ENCODE measurements around the gene ACP1. TPM values are rescaled to one million over a fixed set of nuclear protein-coding genes. Genes with fewer than 3 reads are reported as not detected.
A peak's percentile ranks its signal among the peaks of the same experiment; 100 is the strongest.
"Not testable (repeated sequence)": the region's sequence is repeated elsewhere in the genome, so short reads cannot be mapped to it uniquely, and the experiment has no call there.

ACP1 gene
- total RNA-seq, 1 experiment from 2014 or later: 195 TPM

DNA sequence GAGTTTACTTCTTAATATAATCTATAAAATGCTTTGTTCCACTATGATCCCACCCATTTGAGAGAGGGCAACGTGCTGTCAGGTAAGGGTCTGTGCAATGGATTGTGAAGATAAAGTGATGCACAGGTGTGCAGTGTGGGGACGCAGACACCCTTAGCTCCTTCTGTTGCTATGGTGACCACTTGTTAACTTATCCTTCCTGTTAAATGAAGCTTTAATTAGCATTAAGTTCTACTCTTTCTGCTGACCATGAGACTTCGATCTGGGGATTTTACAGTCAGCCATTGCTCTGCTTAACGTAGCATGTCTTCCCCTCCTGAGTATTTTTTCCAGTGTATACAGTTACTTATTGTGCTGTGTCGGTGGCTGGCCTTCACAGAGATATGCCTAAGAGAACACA lies 46.2 kb downstream of the ACP1 start:
- DNase-seq (ENCODE audit: low read depth): no peak

DNA sequence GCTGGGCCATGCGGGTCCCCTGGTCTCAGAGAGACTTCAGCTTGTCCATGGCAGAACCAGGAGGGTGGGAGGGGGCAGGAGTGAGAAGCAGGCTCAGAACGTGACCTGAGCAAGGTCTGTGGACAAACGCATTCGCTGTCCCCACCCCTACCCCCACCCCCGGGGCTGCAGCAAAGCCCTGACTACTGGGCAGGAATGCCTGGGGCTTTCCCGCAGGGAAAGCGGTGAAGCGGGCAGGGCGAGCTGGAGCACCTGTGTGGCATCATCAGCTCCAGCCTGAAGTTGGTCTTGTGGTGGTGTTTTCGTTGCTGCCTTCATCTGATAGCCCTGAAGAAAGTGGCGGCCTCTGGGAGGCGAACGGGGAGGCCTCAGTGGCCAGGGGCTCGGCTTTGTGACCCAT lies 49.2 kb downstream of the ACP1 start:
- no peak for DNase-seq (ENCODE audit: low read depth)

DNA sequence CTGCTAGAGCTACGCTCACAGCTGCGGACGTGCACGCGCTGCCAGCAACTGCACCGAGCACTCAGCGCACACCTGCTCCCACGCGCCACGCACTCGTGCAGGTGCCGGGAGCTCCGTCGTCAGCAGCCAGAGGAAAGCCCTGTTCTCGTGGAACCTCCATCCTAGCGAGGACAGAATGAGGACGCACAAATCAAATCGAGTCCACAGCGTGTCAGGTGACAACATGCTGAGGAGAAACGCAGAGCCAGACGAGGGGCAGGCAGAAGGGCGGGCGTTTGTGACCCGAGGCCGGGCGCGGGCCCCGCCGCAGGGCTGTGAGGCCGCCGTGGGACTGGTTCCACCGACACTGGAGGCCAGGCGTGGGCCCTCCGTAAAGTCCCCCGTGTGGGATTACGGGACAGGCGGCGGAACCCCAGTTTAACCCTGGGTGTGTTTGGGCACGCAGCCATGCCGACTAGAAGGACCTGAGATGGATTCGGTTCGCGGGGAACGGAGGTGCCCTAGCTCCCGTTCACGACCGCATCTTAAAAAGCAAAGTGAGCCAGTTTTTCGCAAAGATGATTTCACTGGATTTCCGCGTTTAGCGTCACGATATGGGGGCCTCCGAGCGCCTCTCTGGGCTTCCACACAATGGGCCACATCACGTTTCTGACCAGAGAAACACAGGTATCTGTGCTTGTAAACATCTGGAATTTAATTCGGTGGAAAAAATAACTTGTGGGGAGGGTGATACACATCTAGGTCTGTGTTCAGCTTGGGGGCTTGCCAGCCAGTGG lies 50.0 kb downstream of the ACP1 start:
- no peak for DNase-seq (ENCODE audit: low read depth)

DNA sequence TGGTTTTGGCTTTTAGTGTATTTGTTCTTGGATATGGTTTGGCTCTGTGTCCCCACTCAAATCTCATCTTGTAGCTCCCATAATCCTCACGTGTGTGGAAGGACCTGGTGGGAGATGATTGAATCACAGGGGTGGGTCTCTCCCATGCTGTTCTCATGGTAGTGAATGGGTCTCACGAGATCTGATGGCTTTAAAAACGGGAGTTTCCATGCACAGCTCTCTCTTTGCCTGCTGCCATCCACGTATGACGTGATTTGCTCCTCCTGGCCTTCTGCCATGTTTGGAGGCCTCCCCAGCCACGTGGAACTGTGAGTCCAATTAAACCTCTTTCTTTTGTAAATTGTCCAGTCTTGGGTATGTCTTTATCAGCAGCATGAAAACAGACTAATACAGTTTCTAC lies 51.2 kb downstream of the ACP1 start:
- DNase-seq (ENCODE audit: low read depth): not testable (repeated sequence)

DNA sequence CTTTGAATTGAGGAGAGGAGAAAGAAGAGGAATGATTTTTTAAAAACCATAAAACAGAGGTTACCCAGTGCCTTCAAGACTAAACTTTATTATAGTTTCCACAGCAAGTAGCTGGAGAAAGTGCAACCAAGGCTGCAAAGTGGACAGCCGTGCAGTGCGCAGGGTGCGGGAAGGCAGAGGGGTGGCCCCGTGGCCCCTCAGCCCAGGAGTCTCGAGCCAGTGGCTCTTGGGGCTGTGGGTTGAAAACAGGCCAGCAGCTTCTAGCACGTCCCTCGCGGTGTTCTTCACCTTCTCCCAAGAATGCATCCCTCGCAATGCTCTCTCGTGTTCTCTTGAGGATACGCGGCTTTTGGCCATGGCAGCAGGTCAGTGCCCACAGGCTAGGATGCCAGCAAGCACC lies 51.6 kb downstream of the ACP1 start:
- DNase-seq (ENCODE audit: low read depth): no peak

DNA sequence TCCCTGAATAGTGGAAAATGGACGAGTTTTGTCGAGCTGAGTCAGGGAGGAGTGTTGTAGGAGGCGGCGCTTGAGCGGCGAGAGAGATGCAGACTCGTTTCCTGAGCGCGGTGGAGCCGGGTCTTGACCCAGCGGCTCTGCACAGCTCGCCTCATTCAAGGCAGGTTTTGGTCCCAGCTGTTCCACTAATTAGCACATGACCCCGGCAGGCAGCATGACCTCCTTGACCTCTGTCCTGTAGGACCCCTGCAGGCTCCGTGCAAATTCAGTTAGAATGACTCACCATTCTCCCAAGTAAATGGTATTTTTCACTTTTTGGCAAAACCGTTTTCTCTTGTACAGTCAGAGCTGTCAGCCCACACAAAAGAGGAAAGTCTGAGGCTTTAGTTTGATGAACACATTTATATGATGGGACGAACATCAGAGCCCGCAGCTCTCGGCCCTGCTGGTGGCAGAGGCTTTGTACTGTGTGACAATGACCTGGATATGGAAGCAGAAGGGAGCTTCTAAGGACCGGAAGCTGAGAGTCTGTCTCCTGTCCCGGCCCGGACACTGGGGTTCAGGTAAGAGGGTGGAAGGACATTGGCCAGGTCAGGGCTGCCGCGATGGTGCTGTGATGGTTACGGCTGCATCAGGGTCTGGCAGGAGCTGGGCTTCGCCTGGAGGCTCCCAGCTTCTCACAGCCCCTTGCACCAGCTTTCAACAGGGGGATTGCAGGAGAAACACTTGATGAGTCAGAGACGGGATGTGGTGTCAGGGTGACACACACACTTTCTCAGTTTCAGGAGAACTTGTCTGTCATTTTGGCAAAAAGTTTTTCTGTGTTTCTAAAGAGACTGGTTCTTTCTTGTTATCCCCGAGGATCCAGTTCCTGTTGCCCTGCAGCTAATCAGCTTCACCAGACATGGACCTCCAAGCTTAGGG lies 53.0 kb downstream of the ACP1 start:
- DNase-seq (ENCODE audit: low read depth): peak; percentile 89

DNA sequence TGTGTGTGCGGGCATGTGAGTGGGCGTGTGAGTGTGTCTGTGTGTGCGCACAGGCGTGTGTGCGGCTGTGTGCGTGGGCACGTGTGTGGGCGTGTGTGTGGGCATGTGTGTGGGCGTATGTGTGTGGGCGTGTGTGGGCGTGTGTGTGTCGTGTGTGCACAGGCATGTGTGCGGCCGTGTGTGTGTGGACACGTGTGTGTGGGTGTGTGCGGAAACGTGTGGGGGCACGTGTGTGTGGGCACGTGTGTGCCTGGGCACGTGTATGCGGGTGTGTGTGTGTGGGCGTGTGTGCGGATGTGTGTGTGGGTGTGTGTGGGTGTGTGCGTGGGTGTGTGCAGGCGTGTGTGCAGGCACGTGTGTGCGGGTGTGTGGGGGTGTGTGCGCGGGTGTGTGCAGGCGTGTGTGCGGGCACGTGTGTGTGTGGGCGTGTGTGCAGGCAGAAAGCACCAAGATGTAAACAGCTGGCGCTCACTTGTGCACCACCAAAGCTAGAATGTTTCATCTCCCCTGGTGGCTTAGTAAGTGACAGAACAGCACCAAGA lies 54.4 kb downstream of the ACP1 start:
- no peak for DNase-seq (ENCODE audit: low read depth)

DNA sequence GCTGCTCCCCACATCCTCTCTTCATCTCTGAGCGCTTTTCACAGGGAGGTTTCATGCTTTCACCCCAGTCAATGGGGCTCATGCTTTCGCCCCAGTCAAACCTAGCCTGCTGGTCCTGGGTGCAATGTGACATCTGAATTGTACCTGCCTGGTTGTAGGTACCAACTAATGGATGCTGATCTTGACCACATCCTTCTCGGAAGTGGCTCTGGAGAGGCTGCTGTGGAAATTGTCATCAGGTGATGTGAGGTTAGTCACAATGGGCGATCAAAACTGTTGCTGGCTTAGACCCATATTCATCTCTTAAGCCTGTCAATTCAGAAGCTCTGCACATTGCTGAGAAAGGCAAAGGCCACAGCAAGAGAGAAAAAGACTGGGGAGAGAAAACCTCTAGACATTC lies 55.8 kb downstream of the ACP1 start:
- DNase-seq (ENCODE audit: low read depth): no peak

DNA sequence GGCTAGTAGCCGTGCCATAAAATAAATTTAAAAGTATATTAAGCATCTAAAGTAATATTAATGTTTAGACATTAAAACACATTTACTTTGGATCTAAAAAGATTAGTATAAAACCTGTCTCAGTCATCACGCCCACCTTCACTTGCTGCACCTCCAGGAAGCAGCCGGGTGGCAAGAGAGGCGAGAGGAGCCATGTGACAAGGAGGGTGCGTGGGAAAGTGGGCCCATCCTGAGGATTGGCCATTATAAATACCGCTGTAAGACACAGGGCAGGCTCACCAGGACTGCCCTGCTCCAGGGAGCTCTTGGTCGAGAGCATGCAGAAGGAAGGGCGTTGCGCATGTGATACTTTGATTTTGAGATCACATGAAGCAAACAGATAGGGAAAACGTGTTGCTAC lies 57.6 kb downstream of the ACP1 start:
- no peak for DNase-seq (ENCODE audit: low read depth)

DNA sequence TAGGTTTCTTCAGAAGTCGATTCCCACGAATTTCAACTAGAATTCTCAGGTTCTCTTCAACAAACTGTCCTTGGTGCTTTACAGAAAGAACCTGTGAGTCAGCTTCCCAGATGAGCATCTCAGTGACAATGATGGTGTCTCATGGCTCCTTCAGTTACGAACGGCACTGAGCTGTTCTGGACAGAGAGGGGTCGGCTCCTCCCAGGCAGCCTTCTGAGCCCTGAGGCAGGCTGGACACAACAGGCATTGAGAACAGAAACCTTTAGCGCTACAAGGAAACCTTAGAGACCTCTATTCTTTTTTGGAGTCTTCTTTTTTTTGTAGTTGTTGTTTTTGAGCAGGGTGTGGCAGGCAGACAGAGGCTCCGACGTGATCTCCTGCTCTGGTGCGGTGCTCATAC lies 58.3 kb downstream of the ACP1 start:
- no peak for DNase-seq (ENCODE audit: low read depth)

Other genes starting within 250 kb of the ACP1 start
- 0.57 and 2.2 TPM in 2 replicates for gene FAM110C, start 218.4 kb upstream of the ACP1 start, total RNA-seq (2014; rRNA removed; shearing (Covaris generic))
- gene SH3YL1, start 915 bp upstream of the ACP1 start, total RNA-seq (2014; rRNA removed; shearing (Covaris generic)): 18.1 and 36.4 TPM in 2 replicates
- 1.8 and 2.6 TPM in 2 replicates for gene ALKAL2, start 23.1 kb downstream of the ACP1 start, total RNA-seq (2014; rRNA removed; shearing (Covaris generic))